ENCODE measurements around the gene SYT5.
"Not testable (repeated sequence)": the region's sequence is repeated elsewhere in the genome, so short reads cannot be mapped to it uniquely, and the experiment has no call there.

The SYT5 gene

GRCh38 chr19:55171440-55171839 is 8.6 kb downstream of the SYT5 start:
- no peak for DNase-seq (ENCODE audit: low spot score)

GRCh38 chr19:55169136-55169535 is 11.0 kb downstream of the SYT5 start:
- DNase-seq (ENCODE audit: low spot score) = no peak

GRCh38 chr19:55166530-55167268 is 13.4 kb downstream of the SYT5 start, which contains the start of gene DNAAF3:
Gene DNAAF3 (minus strand): TSS chr19:55166613. CDS start chr19:55166413, 200 bp downstream.
- peak; percentile 98 for DNase-seq (ENCODE audit: low spot score)

- peak; percentile 94 for DNase-seq (ENCODE audit: low spot score)
These were observed 14.0 kb downstream of the SYT5 start for GRCh38 chr19:55165952-55166529.

GRCh38 chr19:55161571-55162322 is 18.3 kb downstream of the SYT5 start:
- no peak for DNase-seq (ENCODE audit: low spot score)

GRCh38 chr19:55160986-55161365 is 19.1 kb downstream of the SYT5 start:
- DNase-seq (ENCODE audit: low spot score) = no peak

- peak; percentile 92 for DNase-seq (ENCODE audit: low spot score)
These were observed 19.7 kb downstream of the SYT5 start for GRCh38 chr19:55160128-55160985.

- peak; percentile 78 for DNase-seq (ENCODE audit: low spot score)
These were observed 21.0 kb downstream of the SYT5 start for GRCh38 chr19:55158848-55159749.

- no peak for DNase-seq (ENCODE audit: low spot score)
These were observed 21.7 kb downstream of the SYT5 start for GRCh38 chr19:55158423-55158822.

- DNase-seq (ENCODE audit: low spot score) = no peak
These were observed 22.8 kb downstream of the SYT5 start, which contains the start of gene TNNI3 for GRCh38 chr19:55157064-55157908. Gene TNNI3 (minus strand): TSS chr19:55157732. CDS start chr19:55157589, 143 bp downstream.

GRCh38 chr19:55156202-55157063 is 23.7 kb downstream of the SYT5 start:
- DNase-seq (ENCODE audit: low spot score) = peak; percentile 71

- DNase-seq (ENCODE audit: low spot score) = not testable (repeated sequence)
These were observed 24.3 kb downstream of the SYT5 start for GRCh38 chr19:55155784-55156183.

GRCh38 chr19:55153652-55154264 is 26.3 kb downstream of the SYT5 start:
- DNase-seq (ENCODE audit: low spot score) = no peak

GRCh38 chr19:55152017-55152416 is 28.1 kb downstream of the SYT5 start:
- DNase-seq (ENCODE audit: low spot score) = peak; percentile 83

GRCh38 chr19:55149078-55150003 is 30.7 kb downstream of the SYT5 start, which contains the start of gene TNNT1:
Gene TNNT1 (minus strand): TSS chr19:55149206. CDS start chr19:55147157, 2,049 bp downstream.
- no peak for DNase-seq (ENCODE audit: low spot score)

GRCh38 chr19:55147545-55148251 is 32.4 kb downstream of the SYT5 start:
- DNase-seq (ENCODE audit: low spot score) = no peak

All from RKO (cell line).